ENCODE measurements around the gene PBX3. TPM values are rescaled to one million over a fixed set of nuclear protein-coding genes. Genes with fewer than 3 reads are reported as not detected.

PBX3 gene
- total and polyA plus RNA-seq, 9 of the 15 experiments (the other 6 are each of a cell fraction or from before 2014, with no cell fraction given): 0.14 to 5.8 (median 0.92) TPM

- Histone ChIP-seq H3K9ac (ENCODE audit: insufficient read depth in 1 of 2, low read depth in 2 of 2, low read length in 2 of 2) (no peak overlapping the region), H3K4me2 (ENCODE audit: insufficient read depth, low read length) (no peak overlapping the region), H3K79me2 (ENCODE audit: control insufficient read depth, insufficient read depth, low read length) (no peaks in the 10 kb centered on the region), H3K27me3 (ENCODE audit: control insufficient read depth in 2 of 2, insufficient read depth in 2 of 2, low read length in 2 of 2) (peaks cover 0 to 8% of the 10 kb centered on the region in 2 experiments), H3K9me3 (replicated peaks; ENCODE audit: control insufficient read depth, insufficient read depth, low read depth, low read length) (no peaks in the 10 kb centered on the region), H3K36me3 (ENCODE audit: control insufficient read depth, insufficient read depth, low read length) (no peaks in the 10 kb centered on the region), H3K4me3 (no peak overlapping the region), H3K4me1 (replicated peaks in 1 of 2; ENCODE audit: control insufficient read depth in 2 of 2, insufficient read depth in 2 of 2, low read length in 2 of 2) (no peaks in the 10 kb centered on the region), H2AFZ (ENCODE audit: low read depth, low read length) (no peak overlapping the region), H3K27ac (ENCODE audit: extremely low read depth, low read depth, low read length) (no peak overlapping the region), H3K9me1 (ENCODE audit: control insufficient read depth, insufficient read depth, low read length) (no peaks in the 10 kb centered on the region), H4K20me1 (replicated peaks; ENCODE audit: control insufficient read depth, insufficient read depth, low read length) (no peaks in the 10 kb centered on the region)
- DNase-seq (ENCODE audit: extremely low read depth in 1 of 4, low spot score in 3 of 4) (no peak), ATAC-seq (no peak), FAIRE-seq (no peak)
- intact Hi-C loops (cut with micrococcal nuclease): no loop called here
- CTCF ChIA-PET (ENCODE audit: low intra/inter-chr PET ratio): no interaction called here
- WGBS (ENCODE audit: insufficient coverage, low coverage, missing lambda C conversion rate): 1% methylated on average over 8 of the region's 8 CpGs
- in situ Hi-C loops (cut with MboI): no loop called here
- no peak for TF ChIP-seq VEZF1 (CRISPR knock-in tag; IDR thresholded peaks at IDR 0.05)
- TF ChIP-seq CEBPG (CRISPR knock-in tag; IDR thresholded peaks at IDR 0.05): no peak
- no peak for TF ChIP-seq CEBPG (tag; conservative IDR thresholded peaks at IDR 0.05 in 1 of 2, IDR thresholded peaks at IDR 0.05 in 1 of 2)
- POLR2A ChIA-PET: no interaction called here
- BruUV-seq (replicated peaks): no TSS peak
Measured at GRCh38 chr9:125915606-125916005, 168.4 kb downstream of the PBX3 start.

- no peak overlapping the region for H3K4me3 ChIP-seq
- no peaks in the 10 kb centered on the region for H3K4me1 ChIP-seq (replicated peaks in 1 of 2; ENCODE audit: control insufficient read depth in 2 of 2, insufficient read depth in 2 of 2, low read length in 2 of 2)
- POLR2A ChIA-PET: interaction anchor here (0.8 kb wide), 1 partner anchor 8 kb away, joined by 5 read pairs; no protein-coding TSS in a partner anchor
- H3K4me2 ChIP-seq (ENCODE audit: insufficient read depth, low read length): no peak overlapping the region
- ATAC-seq (no peak), DNase-seq (ENCODE audit: extremely low read depth in 1 of 4, low spot score in 3 of 4) (no peak), FAIRE-seq (no peak)
- H3K9me3 ChIP-seq (replicated peaks; ENCODE audit: control insufficient read depth, insufficient read depth, low read depth, low read length): no peaks in the 10 kb centered on the region
- in situ Hi-C loops (cut with MboI): no loop called here
- no peak overlapping the region for H3K27ac ChIP-seq (ENCODE audit: extremely low read depth, low read depth, low read length)
- no peaks in the 10 kb centered on the region for H3K79me2 ChIP-seq (ENCODE audit: control insufficient read depth, insufficient read depth, low read length)
- no peaks in the 10 kb centered on the region for H3K9me1 ChIP-seq (ENCODE audit: control insufficient read depth, insufficient read depth, low read length)
- no peak overlapping the region for H3K9ac ChIP-seq (ENCODE audit: insufficient read depth in 1 of 2, low read depth in 2 of 2, low read length in 2 of 2)
- CTCF ChIA-PET (ENCODE audit: low intra/inter-chr PET ratio): no interaction called here
- no TSS peak for BruUV-seq (replicated peaks)
- H3K36me3 ChIP-seq (ENCODE audit: control insufficient read depth, insufficient read depth, low read length): no peaks in the 10 kb centered on the region
- H2AFZ ChIP-seq (ENCODE audit: low read depth, low read length): no peak overlapping the region
- no peaks in the 10 kb centered on the region for H4K20me1 ChIP-seq (replicated peaks; ENCODE audit: control insufficient read depth, insufficient read depth, low read length)
- peaks cover 0 to 5% of the 10 kb centered on the region in 2 experiments; a peak in 3 of 5 replicates for H3K27me3 ChIP-seq (ENCODE audit: control insufficient read depth in 2 of 2, insufficient read depth in 2 of 2, low read length in 2 of 2)
- intact Hi-C loops (cut with micrococcal nuclease): no loop called here
- TF ChIP-seq XRCC3 (IDR thresholded peaks at IDR 0.05): no peak
- TF ChIP-seq HCFC1 (IDR thresholded peaks at IDR 0.05; ENCODE audit: low read depth, low read length): no peak
- TF ChIP-seq ZC3H4 (CRISPR knock-in tag; IDR thresholded peaks at IDR 0.05; ENCODE audit: borderline replicate concordance): no peak
- no peak for TF ChIP-seq CREM (IDR thresholded peaks at IDR 0.05; ENCODE audit: low read depth)
- TF ChIP-seq RAD21 (CRISPR knock-in tag; conservative IDR thresholded peaks at IDR 0.05 in 1 of 2, IDR thresholded peaks at IDR 0.05 in 1 of 2): no peak
- no peak for TF ChIP-seq TAF9B (IDR thresholded peaks at IDR 0.05; ENCODE audit: partially characterized antibody)
- TF ChIP-seq ZBED1 (IDR thresholded peaks at IDR 0.05): no peak
- no peak for TF ChIP-seq HDAC3 (IDR thresholded peaks at IDR 0.05; ENCODE audit: borderline replicate concordance, partially characterized antibody)
- TF ChIP-seq ZNF79 (CRISPR knock-in tag; IDR thresholded peaks at IDR 0.05; ENCODE audit: low read depth): no peak
- no peak for TF ChIP-seq MTF1 (CRISPR knock-in tag; IDR thresholded peaks at IDR 0.05; ENCODE audit: borderline replicate concordance)
- TF ChIP-seq SMARCE1 (IDR thresholded peaks at IDR 0.05): no peak
- no peak for TF ChIP-seq ZNF395 (CRISPR knock-in tag; IDR thresholded peaks at IDR 0.05)
- no peak for TF ChIP-seq PYGO2 (tag; IDR thresholded peaks at IDR 0.05)
Measured at GRCh38 chr9:125919565-125919964, 172.4 kb downstream of the PBX3 start.
